Femur (tissue), 1 donor: ENCODE data around the gene LCLAT1.
A peak's percentile ranks its signal among the peaks of the same experiment; 100 is the strongest.

ENCODE experiments used
- DNase-seq: peaks from one replicate; pipeline ENCODE4 v3.0.0-alpha.2; 2017

The LCLAT1 gene

DNA sequence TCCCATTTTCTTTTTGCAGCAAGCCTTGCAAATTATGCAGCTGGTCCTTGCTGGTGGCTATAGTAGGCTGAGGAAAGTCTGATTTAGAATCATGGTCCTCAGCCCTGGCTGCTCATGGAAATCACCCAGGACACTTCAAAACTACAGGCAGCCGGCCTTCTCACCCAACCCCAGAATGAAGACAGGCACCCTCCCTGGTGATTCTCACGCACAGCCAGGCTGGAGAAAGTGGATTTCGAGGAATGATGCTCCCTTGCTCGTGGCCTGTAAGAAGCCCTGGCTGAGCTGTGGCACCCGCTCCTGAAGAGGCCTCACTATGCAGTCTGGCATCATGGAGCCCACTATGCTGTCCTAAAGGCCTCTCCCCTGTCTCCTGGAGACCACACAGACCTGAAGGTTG, 202.8 kb downstream of the LCLAT1 start:
- no peak for DNase-seq

DNA sequence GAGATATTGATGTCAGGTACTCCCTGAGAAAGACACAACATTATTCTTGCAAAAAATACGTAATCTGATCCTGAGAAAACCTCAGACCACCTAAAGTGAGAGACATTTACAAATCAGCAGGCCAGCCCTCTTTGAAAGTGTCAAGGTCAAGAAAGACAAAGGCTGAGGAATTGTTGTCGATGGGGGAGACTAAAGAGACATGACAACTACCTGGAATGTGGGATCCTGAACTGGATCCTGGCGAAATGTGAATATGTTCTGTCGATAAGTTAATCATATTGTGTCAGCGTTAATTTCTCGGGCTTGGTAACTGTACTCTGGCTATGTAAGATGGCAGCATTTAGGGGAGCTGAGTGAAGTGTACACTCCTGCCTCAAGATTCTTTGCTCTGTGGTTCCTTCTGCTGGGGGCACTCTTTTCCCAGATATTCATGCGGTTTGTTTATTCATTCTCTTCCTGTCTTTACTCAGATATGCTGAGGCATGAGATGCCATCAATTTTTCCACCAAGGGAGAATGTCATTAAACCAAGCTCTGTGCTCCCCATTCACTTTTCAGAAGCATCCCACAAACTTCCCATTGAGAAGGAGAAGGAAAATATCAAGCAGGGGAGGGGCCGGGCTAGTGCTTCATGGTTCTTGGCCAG, 205.3 kb downstream of the LCLAT1 start:
- no peak for DNase-seq

DNA sequence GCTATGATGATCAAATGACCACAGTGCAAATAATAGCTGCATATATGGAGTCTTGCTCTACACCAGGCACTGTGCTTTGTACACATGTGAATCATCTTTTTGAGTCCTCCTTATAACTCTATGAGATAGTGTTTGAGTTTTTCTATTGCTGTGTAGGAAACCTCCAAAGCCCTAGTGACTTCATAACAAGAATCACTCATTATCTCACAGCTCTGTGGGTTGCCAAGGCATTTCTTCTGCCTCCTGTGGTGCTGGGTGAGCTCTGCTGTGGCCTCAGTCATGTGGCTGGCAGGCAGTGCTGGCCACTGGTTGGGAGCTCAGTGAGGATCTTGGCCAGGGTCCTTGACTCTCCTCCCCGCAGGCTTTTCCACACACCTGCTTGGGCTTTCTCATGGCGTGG, 206.8 kb downstream of the LCLAT1 start:
- DNase-seq: no peak

DNA sequence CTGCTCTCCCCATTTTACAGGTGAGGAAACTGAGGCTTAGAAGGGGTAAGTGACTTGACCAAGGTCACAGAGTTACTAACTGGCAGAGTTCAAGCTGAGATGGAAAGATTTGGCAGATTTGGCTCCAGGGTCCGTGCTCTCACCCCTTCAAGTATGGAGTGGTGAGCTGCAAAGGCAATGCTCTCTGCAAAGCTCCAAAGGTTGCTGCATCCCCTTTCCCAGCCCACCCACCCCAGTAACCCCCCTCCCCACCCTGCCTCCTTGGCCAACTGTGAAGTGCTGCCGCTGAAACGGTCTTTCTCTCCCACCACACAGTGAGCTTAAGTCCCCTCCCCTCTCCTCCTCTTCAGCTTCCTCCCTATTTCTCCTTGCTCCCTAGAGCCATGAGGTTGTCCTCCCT, 207.4 kb downstream of the LCLAT1 start:
- no peak for DNase-seq

DNA sequence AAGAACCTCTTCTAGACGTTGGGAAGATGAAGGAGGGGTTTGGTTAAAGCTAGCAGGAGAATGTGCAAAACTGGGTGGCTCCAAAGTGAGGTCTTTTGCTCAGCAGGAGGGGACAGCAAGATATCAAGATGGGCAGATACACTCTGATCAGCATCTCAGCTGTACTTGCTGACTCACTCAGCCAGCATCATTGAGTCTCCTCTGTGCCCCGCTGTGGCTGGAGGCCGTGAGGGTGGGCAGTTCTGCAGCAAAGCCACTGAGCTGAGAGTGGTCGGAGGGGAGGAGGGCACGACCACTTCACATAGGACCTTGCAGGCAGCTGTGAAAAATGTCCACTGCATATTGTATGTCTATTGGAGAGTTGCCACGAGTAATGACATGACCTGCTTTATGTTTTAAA, 208.2 kb downstream of the LCLAT1 start:
- DNase-seq: no peak

DNA sequence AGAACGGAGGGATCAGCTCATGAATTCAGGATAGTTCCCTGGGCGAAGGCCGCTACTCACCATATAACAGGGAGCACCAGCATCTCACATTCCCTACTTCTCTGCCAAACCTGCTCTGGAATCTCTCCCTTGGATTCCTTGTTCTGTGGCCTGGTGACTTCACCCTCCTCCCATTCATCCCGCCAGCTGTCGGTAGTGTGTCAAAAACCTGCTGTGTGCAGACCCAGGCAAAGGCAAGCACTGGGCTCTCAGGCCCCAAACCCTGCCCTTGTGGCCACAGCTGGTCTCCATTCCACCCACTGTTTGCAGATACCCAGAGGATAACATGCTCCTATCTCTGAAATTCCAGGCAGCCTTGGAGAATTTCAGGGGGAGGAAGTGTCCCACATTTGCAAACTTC, 208.6 kb downstream of the LCLAT1 start:
- DNase-seq: peak; percentile 64

DNA sequence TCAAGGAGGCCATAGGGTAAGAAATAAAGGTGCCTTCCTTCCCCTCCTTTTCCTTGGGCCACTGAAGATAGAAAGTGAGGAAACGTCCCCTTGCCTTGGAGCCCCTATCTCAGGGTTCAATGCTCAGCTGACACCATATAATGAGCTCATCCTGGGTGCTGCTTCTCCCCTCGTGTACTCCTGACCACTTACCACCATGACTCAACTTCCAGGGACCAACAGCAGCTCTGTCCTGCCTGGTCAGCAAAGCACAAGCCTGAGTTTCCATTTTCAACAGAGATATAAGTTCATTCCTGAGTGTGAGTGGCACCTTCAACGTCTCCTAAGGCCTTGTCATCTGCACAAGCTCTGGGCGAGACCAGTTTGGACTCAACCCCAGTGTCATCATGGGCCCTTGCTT, 209.0 kb downstream of the LCLAT1 start:
- DNase-seq: no peak

DNA sequence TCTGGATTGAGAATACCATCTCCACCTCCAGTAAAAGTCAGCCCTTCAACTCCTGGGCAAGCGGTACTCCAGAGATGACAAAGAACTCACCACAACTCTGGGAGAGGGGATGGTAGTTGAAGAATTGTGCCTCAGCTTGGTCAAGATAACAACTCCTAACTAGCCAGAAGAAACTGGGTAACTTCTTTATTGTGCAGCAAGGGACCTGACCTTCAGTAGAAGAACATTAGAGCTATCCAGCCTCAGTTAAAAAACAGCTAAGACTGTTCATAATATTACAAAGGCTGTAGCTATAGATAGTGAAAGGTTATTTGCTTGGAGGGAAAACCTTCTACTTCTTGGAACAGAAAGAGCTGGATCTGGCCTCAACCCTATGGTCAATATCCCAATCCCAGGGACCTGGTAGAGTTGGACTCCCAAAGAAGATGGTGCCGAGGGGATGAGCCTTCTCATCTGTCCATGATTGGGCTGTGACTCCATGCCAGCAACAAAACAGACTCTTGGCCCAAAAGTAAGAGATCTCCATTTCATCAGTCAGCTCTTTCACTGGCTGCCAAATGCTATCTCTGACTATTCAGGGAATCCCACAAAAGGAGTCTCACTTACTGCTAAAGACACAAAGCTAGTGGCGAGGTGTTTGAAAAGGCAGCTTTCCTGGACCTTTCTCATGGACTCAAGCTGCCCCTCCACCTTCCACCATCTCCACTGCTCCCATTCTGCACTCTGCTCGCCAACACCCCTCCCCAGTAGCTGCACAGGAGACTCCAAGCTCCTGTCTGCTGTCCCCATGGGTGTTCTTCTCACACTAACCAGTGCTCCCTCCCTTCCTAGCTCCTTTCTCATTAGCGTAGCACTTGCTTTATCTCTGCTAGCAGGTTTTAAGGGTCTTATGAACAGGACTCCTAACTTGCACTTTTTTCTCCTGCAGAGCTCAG, 214.4 kb downstream of the LCLAT1 start:
- DNase-seq: no peak

DNA sequence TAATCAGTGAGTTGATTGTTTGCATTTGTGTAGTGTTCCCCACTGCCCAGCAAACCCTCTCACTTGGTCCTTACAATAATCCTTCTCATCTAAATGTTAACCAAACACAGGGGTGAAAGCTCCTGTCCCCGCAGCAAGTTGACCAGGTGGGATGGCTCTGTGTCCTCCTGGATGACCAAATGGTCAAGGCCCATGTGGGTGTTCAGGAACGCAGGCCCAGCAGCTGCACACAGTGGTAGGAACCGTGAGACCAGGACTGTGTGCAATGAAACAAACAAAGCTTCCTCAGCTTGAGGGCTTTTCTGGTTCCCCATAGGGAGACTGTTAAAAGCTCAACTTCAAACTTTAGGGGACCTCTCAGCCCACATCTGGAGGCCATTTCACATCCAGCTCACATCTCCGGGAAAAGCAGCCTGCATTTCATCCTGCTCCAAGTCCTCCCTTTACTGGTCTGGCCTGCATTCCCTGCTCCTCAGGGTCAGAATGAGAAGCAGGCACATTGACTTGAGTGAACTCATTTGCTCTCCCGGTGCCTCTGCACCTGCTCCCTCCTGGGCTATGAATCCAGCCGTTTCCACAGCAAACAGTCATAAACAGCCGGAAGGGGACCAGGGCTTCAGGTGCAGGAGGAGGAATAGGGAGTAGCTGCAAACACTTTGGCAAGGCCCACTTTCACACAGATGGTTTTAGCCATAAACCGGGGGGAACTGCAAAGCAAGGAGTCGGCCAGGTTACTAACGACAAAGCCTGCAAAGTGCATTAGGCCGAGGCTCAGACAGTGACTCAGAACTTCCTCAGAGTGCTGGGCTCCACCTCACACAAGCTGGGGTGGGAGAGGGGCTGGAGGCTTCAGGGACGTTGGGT, 215.5 kb downstream of the LCLAT1 start:
- DNase-seq: peak; percentile 92

DNA sequence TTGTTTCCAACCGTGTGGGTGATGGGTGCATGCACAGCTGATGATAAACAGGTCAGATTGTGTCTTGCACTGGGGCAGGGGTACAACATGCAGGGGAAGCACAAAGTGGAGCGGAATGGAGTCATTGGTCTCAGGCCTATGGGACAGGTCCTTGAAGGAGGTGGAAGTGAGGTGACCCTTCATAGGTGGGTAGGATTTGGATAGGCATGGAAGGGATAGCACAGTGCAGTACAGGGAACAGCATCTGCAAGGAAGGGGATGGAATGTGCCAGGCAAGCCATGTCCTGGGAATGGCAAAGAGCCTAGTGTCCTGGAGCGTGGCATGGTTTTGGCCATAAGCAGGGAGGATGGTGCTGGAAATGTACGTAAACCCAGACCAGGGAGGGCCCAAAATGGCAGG, 216.3 kb downstream of the LCLAT1 start:
- DNase-seq: no peak

DNA sequence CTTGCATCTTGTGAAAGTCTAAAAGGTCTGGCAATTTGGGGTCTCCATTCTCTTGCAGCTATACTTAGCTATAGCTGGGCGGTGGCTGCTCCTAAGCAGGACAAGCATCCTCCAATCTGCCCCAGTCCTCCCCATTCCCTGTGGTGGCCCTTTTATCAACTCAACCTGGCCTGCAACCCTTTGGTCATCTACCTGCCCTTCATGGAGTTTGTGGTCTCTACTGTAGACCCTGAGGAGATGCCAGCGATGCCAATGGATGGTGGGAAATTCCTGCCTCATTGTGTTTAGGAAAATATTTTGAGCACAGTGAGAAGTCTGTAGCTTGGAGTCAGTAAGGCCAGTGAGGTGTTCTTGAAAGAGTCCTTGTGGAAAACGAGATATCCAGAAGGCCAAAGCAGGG, 216.8 kb downstream of the LCLAT1 start:
- DNase-seq: no peak

DNA sequence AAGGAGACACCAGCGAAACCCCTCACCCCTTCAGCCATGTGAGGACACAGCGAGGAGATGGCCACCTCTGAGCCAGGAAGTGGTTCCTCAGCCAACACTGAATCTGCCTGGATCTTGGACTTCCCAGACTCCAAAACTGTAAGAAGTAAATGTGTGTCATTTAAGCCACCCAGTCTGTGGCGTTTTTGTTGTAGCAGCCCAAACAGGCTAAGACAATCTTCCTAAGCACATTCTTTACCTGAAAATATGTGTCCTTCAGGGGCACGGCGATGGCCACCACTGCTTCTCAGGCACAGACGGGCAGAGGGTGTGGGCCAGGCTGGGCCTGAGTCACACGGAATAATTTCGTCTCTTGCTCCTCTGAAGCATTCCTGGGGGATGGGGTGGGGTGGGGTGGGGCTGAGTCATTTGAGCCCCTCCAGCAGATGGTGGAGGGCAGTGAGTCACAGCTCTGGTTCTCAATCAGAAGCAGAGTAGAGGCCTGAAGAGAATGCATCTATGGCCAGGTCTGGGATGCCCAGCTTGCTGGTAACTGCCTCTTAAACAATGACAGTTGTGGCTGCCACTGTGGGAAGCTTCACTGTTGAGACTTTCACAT, 217.8 kb downstream of the LCLAT1 start:
- no peak for DNase-seq

DNA sequence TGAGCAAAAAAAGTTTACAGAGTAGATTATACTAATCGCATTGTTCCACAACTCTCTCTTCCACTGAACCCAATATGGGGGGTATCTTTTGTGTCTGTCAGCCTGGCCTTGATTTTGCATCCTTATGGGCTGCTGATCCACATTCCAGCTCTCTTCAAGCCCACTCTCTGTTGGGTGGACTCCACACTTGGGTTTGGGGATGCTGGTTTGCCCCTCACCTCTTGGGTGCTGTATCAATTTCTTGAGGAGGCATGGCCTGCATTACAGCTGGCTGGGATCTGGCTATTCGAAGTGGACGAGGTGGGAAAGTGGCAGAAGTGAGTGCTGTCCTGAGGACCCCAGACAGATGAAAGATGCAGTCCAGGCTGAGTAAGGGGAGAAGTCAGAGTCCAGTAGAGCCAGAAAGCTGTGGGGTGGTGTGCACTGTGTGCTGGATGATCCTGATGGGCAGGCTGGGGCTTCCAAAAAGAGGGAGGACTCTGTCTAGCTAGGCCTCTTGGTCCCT, 218.8 kb downstream of the LCLAT1 start:
- no peak for DNase-seq

DNA sequence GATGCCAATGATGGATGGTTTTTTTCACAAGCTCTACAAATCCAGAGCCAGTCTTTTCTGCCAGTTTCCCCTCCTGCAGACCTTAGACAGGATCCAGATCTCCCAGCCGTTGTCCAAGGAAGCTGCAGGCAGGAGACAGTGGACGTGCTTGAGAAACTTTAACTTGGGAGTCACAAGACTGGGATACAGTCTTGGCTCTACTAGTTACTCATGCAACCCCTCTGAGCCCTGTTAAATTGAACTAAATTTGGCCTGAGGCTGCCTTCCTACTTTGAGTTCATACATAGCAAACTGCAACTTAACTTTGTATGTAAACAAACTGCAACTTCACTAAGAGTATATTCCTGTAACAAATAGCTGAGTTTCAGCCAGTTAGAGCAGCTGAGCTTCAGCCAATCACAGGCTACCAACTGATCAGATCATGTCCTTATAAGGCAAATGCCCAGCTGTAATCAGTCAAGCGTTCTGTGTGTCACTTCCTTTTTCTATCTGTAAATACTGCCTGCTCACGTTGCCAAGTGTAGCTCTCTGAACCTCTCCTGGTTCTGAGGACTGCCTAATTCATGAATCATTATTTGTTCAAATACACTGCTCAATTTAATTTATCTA, 219.3 kb downstream of the LCLAT1 start:
- DNase-seq: peak; percentile 37

DNA sequence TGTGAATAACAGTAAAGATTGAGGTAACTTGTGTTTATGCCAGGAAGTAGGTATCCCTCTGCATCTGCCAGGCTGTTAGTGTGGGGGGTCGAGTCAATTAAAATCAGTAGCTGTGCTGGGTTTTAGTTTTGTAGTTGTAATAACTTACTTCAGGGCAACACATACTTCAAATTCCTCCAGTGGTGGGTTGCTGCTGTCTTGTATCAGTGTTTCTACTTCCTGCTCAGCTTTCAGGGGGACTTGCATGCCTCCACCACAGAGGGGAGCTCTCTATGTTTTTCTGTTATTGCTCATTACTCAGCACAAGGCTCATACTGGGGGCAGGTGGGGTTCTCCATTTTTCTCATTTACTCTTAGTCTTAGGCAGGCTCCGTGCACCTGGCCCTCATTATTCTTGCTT, 223.4 kb downstream of the LCLAT1 start:
- no peak for DNase-seq

DNA sequence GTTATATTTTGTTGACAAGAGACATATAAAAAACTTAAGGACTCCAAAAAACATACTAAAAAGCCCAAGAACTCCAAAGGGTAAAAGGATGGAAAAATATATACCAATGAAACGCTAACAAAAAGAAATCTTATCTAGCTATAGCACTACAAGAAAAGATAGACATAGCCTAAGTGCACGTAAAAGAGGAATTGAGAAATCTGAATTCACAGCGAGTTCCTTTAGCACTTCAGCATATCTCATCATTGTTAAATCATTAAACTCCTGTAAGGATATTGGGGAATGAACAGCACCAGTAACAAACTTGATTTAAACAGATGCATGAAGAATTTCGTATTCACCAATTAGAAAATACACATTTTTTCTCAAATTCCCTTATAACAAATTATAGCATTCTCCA, 226.1 kb downstream of the LCLAT1 start:
- no peak for DNase-seq

DNA sequence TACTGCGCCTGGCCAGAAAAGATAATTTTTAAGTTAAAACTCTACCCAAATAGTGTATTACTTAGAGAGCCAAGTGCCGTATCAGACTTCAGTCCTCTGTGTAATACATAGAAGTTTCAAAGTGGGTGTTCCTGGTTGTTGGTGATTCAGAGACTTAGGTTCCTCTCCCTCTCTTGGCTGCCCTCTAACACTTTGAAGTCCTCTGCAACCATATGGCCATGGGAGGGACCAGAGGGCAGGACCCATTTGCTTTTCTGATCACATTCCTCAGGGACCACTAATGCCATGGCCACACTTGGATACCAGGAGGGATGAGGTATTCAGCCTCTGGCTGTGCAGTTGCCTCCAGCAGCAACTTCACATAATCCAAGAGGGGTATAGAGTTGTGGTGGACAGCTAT, 228.7 kb downstream of the LCLAT1 start:
- no peak for DNase-seq

DNA sequence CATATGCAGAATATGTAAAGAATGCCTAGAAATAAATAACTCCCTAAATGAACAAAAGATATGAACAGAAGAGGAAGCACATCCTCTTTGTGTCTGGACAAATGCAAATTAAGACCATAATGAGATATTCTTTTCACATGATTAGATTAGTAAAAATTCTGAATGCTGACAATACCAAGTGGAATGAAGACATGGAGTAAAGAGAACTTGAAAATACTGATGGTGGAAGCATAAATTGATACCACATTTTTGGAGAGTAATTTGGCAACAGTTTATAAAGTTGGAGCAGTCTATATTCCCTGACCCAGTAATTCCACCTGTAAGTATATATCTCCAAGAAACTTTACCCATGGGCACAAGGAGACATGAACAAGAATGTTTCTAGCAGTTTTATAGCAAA, 230.2 kb downstream of the LCLAT1 start:
- no peak for DNase-seq

DNA sequence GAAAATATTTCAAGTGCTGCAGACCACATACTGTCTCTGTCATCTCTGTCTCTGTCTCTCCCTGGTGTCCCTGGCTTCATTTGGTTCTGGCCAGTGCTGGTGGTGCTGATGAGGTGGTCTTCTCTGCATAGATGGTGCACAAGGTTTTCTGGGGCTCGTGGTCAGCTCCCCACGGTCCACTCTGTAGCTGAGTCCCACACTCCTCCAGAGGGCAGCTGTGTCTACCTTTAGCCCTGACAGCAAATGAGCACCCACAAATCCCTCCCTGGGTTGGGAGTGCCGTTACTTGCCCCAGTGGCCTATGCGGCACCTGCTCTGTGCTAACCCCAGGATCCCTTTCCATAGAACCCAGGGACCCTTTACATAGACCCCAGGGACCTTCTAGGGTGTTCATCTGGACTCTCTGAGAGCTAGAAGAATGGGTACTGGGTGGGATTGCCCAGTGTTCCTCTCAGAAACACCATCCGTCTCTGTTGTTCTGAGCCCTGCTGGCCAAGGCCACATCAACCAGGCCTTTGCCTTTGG, 230.9 kb downstream of the LCLAT1 start:
- DNase-seq: no peak

DNA sequence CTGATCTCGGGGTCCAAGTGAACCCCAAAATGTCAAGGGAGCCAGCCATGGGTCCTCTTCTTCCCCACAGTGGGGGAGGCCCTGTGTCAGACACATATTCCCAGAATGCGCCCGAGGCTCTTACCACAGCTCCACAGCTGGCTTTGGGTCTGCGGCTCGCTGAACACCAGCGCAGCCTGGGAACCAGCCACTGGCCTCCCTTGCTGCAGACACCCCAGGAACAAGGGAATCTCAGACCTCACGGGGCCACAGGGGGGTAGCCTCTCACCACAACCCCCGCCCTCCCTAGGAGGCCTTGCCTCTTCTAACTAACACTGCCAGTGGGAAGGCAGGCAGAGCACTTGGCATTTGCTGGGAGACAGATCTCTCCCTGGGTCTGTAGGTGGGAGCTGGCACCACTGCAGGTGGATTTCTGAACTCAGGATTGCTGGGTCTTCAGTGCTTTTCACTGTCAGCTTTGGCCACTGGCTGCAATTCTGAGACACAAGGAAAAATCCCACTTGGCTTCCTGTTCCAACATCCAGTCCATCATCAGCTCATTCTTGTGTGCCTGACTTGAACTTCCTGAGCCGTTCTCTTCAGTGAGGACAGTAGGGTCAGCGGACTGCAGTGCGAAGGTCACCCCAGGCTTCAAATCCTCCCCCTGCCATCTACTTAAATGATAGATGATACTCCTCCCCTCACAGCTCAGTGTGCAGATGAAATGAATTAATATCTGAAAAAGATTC, 231.5 kb downstream of the LCLAT1 start:
- DNase-seq: no peak

DNA sequence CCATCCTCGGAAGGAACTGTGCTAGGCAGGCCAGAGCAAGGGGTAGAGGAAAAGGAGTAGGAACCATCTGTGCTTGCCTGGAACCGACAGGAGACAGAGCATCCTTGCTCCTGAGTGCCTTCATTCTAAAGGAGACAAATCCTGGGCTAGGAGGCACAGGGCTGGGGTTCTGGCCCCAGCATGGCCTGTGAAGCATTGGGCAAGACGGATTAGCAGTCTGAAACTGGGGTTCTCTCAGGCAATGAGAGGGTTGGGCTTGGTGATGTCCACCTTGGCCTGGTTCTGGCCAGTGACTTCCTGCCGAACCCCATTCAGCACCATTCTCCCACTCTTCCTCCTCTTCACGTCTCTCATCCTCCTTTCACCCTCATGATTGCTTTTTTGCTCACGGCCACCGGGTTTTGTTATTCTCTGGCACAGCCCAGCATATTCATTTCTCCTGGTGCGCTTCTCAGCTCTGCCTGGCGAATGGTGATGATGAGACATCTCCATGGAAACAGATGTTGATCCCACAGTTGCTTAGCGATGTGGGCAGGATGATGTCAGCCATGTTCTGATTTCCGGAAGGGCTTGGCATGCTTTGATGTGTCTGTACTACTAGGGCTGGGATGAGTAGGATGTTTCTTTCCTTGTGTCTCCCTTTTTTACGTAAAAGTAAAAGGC, 232.5 kb downstream of the LCLAT1 start:
- DNase-seq: peak; percentile 52
